Dedifferentiated amniotic fluid mesenchymal stem cell (primary cell): Measurements from ENCODE around the gene XRN2.
A peak's percentile ranks its signal among the peaks of the same experiment; 100 is the strongest.

Source experiments
- DNase-seq: peaks from one replicate; pipeline ENCODE4 v3.0.0-alpha.2; 2016; ENCODE audit errors: extremely low spot score

Gene XRN2

DNA sequence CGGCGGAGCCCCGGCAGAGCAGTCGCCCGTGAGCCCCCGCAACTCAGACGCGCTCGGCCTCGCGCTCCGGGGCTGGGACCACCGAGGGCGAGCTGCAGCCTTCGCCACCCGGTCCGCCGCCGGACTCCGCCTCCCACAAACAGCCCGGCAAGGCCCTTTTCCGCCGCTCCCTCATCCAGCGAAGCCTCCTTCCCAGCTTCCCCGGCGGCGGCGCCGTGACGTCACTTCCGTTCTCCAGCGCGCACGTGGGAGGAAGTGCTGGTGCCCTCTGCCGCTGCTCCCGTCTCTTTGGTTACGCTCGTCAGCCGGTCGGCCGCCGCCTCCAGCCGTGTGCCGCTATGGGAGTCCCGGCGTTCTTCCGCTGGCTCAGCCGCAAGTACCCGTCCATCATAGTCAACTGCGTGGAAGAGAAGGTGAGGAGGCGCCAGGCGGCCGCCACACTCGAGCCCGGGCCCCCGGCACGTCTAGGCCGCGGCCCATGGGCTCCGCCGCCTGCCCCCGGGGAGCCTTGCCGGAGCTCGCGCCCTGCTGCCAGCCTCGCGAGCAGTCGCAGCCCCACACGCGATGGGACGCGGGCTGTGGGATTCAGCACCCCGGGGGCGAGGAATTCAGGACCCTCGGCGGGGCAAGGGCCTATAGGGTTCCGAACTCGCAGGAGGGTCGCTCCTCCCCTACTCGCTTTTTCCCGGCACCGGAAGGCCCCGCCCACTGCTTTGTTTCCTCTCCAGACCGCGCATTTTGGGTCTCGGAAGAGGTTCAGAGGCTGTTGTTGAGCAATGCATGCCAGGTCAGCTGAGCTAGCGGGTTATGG lies at the start of gene XRN2:
TSS of gene XRN2 (plus strand) at position 271 of the 811 bp plus-strand sequence. CDS start at position 339, 68 bp downstream.
- peak; percentile 90 for DNase-seq

- no peak for DNase-seq
Observed at GRCh38 chr20:21257192-21257591, 45.9 kb upstream of the XRN2 start.

DNA sequence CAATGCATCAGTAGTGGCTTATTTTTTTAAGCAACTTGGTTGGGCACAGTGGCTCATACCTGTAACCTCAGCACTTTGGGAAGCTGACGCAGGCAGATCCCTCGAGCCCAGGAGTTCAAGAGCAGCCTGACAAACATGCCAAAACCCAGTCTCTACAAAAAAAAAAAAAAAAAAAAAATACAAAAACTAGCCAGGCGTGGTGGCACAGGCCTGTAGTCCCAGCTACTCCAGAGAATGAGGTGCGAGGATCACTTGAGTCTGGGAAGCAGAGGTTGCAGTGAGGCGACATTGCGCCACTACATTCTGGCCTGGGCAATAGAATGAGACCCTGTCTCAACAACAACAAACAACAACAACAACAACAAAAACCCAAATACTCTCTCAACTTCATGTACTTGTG lies 44.7 kb upstream of the XRN2 start:
- no peak for DNase-seq

DNA sequence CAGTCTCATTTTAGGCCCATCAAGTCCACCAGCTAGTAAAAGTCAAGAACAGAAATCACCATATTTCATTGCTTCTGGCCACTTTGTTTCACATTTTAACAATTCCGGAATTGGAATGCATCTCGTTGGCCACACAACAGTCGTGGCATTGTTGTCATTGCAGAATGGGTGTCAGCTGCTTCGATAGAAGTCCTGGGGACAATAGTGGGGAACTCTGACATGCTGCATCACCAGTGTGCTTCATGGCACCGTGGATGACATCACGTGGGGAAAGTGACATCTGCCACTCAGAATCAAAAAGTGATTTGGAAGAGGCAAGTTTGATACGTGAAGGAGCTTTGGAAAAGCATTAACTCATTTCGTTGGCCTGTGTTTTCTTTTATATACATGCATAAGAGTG lies 43.8 kb upstream of the XRN2 start:
- no peak for DNase-seq

DNA sequence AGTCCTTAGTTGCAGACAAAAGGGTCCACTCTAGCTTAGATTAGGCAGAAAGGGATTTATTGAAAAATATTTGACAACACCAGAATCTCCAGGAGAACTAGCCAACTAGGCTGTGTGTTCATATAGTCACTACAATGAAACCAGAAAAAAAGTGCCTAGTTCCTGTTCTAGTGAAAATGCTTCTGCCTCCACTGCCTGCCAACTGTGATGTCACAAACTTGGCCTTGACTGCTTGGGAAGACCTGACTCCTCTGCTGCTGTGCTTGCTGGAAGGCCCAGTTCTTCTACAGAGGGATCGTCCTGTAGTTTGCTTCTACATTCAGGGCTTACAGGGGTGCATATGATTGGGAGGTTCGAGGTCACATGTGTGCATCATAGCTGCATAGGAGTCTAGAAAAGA lies 40.3 kb upstream of the XRN2 start:
- no peak for DNase-seq

- DNase-seq: no peak
Observed at GRCh38 chr20:21265261-21266190, 37.6 kb upstream of the XRN2 start.

GRCh38 chr20:21266191-21266536 lies 37.0 kb upstream of the XRN2 start:
- DNase-seq: no peak

GRCh38 chr20:21269772-21270171 lies 33.4 kb upstream of the XRN2 start:
- DNase-seq: peak; percentile 7

- no peak for DNase-seq
Observed at GRCh38 chr20:21270806-21271205, 32.3 kb upstream of the XRN2 start.

GRCh38 chr20:21272279-21272678 lies 30.9 kb upstream of the XRN2 start:
- DNase-seq: no peak

- no peak for DNase-seq
Observed at GRCh38 chr20:21272679-21273078, 30.5 kb upstream of the XRN2 start.

DNA sequence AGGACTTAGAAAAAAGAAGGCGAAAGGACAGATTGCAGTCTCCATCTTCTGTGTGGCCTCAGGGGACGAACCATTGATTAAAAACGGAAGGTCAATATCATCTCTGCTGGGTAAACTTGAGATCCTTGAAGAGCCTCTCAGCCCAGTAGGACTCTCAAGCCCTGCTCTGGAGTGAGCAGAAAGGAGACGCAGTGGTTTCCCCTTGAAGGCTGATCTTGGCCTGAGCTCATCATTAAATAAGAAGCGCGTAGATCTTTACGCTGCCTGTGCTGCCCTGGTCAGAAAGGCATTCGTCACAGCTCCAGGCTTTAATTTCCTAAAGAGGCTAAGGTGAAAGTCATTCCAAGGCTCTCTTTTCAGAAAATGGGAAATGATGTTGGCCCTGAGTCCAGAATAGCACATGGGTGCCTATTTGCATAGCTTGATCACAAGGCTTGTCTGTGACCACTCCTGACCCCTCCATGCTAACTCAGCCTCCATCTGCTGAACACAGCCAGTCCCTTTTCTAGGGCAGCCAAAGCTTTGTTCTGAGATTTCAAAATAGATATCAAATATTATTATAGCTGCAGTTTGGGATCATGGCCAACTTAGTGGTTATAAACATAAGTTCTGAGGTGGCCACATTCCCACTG lies 29.3 kb upstream of the XRN2 start:
- DNase-seq: no peak

DNA sequence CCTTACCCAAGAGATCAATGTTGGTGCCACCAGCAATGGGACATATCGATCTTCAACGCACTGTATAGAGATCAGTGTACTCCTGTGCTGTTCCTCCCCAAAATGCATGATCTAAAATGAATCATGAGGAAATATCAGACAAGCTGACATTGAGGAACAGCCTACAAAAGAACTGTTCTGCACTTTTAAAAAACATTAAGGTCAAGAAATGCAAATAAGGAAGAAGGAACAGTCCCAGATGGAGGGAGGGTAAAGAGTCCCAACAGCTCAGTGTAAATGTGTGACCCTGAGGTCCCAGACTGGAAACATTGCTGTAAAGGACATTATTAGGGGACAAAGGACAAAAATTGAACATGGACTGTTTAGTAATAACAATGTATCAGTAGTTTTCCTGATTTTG lies 24.3 kb upstream of the XRN2 start:
- DNase-seq: no peak

DNA sequence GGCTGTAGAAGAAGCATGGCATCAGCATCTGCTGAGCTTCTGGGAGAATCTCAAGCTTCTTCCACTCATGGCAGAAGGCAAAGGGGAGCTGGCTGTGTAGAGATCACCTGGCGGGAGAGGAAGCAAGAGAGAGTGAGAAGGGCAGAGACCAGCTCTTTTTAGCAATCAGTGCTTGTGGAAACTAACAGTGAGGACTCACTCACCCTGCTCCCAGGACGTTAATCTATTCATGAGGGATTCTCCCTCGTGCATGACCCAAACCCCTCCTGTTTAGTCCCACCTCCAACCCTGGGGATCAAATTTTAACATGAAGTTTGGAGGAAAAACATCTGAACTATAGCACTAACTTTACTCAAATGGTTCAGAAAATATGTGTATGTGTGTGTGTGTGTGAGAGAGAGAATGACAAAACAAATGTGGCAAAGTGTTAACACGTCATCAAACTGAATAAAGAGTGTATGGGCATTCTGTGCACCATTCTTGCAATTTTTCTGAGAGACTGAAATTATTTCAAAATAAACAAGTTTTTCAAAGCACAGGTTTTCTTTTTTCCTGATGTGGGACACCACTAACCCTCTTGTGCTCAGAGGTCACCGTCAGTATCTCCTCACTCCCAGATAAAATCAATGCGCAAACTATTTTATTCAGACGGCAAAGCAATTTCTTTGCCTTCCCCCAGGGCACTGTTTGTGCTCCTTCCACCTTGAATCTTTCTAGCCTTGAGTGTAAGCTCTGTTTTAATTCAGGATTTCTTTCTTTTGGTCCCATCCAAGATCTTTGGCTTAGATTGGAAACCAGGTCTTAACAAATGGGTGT lies 23.2 kb upstream of the XRN2 start:
- no peak for DNase-seq

DNA sequence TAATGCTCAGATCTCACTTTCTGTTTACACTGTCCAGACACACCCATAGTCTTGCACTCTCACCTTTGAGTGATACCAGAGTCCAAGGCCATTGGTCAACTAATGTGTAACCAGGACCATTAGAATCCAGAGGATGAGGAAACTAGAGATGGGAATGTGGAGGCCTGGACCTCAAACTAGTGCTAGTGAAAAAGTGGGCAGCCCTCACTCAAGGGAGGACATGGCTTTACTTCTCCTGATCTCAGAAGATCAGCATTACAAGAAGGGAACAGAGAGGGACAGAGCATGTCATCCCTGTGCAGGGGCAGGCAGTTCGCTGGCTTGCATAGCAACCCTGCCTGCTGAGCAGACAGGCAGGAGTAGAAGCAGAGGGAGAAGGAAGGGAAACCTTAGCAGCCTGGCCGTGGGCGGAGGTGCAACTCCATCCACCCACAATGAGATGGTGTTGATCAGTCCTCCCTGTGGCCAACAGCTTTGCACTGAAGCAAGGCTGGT lies 22.6 kb upstream of the XRN2 start:
- no peak for DNase-seq

GRCh38 chr20:21286775-21287174 lies 16.4 kb upstream of the XRN2 start:
- DNase-seq: no peak

DNA sequence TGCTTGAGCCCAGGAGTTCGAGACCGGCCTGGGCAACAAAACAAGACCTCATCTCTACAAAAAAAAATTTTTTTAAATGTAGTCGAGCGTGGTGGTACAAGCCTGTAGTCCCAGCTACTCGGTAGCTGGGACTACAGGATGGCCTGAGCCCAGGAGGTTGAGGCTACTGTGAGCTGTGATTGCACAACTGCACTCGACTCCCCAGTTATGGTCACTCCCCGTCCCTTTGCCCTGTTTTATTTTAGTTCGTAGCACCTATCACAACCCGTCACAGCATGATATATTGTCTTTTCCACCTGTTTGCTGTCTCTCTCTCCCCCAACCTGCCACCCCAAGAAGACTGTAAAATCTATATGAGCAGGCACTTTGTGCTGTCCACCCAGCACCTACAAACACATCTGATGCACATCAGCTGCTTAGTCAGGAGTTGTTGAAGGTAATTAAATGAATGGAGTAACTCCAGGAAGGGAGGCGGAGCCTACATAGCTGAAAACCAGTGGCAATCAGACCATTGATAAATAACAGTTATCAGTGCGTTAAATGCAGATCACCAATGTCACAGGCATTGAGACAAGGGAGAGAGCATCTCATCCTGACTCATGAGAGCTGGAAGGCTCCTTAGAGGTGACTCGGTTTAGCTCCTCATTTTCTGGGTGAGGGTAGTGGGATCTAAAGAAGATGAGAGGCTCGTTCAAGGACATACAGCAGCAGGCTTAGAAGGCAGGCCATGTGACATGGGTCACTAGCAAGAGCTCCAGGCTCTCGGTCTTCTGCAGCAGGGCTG lies 14.4 kb upstream of the XRN2 start:
- DNase-seq: no peak

GRCh38 chr20:21289651-21290050 lies 13.5 kb upstream of the XRN2 start:
- DNase-seq: no peak

DNA sequence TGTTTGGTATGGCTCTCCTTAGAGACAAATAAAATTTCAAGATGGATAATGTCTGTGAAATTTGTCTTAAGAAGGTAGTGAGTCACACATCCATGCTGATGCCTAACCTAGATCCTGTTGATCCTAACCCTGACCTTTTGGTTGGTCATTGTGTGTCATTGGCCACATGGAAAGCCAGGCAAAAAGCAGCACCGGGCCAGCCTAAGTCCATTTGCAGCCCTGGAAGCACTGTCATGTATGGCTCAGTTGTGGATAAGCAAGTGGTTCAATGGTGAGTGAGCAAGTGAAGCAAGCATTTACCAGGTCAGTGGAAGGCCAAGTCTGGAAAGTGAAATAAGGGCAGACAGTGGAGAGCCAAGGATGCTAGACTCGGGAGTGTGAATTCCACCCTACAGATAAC lies 12.1 kb upstream of the XRN2 start:
- DNase-seq: no peak

GRCh38 chr20:21294755-21295154 lies 8.4 kb upstream of the XRN2 start:
- DNase-seq: no peak
